Peyer's patch (tissue), 4 donors: ENCODE measurements around the gene TXLNB.

Source experiments
- POLR2A ChIP-seq, 2 donors: fragments of 450-650 bp; IDR thresholded peaks; one replicate each; pipeline ENCODE4 v1.5.1; 2017; ENCODE audit warnings: antibody characterized with exemption in 2 of 2, mild to moderate bottlenecking in 2 of 2, moderate library complexity in 2 of 2
- TF ChIP-seq, protein P1 (sequence below), 6 experiments: fragments of 450-650 bp in 4 of 6; fragments of 200-600 bp in 2 of 6; sonication (generic) in 1 of 6; IDR thresholded peaks; one replicate each; pipeline ENCODE4 v1.5.1; 2017 to 2019; ENCODE audit warnings: antibody characterized with exemption in 6 of 6, mild to moderate bottlenecking in 3 of 6, moderate library complexity in 1 of 6

DNA sequence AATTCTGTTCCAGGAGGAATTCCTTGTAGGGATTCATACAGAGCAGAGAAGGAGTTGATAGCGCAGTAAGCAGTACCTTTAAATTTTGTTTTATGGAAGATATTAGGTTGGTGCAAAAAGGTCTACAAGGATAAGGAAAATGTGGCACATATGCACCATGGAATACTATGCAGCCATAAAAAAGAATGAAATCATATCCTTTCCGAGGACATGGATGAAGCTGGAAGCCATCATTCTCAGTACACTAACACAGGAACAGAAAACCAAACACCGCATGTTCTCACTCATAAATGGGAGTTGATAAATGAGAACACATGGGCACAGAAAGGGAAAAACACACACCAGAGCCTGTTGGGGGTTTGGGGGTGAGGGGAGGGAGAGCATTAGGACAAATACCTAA is 37.4 kb upstream of the TXLNB start:
- TF ChIP-seq, protein P1, sequence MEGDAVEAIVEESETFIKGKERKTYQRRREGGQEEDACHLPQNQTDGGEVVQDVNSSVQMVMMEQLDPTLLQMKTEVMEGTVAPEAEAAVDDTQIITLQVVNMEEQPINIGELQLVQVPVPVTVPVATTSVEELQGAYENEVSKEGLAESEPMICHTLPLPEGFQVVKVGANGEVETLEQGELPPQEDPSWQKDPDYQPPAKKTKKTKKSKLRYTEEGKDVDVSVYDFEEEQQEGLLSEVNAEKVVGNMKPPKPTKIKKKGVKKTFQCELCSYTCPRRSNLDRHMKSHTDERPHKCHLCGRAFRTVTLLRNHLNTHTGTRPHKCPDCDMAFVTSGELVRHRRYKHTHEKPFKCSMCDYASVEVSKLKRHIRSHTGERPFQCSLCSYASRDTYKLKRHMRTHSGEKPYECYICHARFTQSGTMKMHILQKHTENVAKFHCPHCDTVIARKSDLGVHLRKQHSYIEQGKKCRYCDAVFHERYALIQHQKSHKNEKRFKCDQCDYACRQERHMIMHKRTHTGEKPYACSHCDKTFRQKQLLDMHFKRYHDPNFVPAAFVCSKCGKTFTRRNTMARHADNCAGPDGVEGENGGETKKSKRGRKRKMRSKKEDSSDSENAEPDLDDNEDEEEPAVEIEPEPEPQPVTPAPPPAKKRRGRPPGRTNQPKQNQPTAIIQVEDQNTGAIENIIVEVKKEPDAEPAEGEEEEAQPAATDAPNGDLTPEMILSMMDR (IDR thresholded peaks at IDR 0.05), result no peak
- no peak for TF ChIP-seq POLR2A (IDR thresholded peaks at IDR 0.05)
